LHCN-M2 (cell line): ENCODE measurements around the gene CHD6. TPM values are rescaled to one million over a fixed set of nuclear protein-coding genes. Genes with fewer than 3 reads are reported as not detected.
A peak's percentile ranks its signal among the peaks of the same experiment; 100 is the strongest.

Experiments
- DNase-seq: peaks from one replicate; pipeline ENCODE4 v3.0.0-alpha.2; 2012; ENCODE audit warnings: low read depth
- total RNA-seq: library from RNA; depleted of rRNA; stranded (reverse); fragments of >200 nt; gene quantifications from 2 replicates; pipeline ENCODE4 v1.2.3, GENCODE V29; 2014

Gene CHD6
- total RNA-seq, 1 experiment from 2014 or later, result 20.2 TPM

DNA sequence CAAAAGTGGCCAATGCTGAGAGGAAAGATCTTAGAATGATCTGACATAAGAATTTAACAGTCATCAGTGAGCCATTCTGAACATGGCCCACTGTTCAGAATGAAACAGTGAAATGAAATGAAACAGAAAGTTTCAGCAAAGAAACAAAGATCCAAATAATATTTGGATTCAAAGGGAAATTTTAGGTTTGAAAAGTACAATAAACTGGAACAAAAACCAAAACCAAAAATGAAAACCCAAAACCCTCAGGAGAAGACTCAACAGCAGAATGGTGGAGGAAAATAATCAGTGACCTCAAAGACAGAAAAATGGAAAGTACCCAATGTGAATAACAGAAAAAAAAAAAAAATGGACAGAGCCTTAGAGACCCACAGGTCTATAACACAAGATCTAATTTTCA lies 185.4 kb downstream of the CHD6 start:
- no peak for DNase-seq

DNA sequence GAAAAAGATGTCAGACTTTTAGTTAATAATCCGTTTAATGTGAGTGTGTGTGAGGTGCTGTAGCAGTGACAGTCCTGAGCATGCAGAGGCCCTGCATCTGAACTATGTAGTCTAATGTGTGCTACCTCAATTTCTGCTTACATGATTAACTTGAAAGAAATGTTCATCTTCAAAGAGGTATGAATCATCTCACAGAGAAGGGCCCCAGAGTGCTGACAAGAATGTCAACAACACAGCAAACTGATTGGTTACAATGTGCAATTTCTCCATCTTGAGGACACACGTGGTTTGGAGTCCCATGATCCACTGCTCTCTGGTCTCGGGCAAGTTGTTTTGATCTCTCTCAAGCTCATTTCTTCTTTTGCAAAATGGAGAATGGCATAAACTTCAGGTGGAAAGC lies 189.9 kb downstream of the CHD6 start:
- peak; percentile 93 for DNase-seq

DNA sequence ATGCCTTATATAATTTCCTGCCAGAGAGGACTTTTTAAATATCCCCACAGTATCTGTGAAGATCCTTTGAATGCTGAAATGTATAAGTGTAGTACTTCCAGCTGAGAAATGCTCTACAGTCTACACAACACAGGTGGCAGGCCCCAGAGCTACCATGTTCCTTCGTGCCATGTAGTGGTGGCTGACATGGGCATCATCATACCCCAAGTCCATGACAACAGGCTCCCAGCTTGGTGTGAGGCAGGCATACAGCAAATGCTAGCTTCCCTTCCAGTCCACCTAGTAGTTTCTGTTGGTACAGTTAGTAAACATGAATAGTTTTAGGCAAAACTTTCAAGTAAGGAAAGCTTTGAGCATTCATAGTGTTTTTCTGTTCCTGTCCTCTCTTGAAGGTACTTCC lies 190.3 kb downstream of the CHD6 start:
- DNase-seq, result no peak

DNA sequence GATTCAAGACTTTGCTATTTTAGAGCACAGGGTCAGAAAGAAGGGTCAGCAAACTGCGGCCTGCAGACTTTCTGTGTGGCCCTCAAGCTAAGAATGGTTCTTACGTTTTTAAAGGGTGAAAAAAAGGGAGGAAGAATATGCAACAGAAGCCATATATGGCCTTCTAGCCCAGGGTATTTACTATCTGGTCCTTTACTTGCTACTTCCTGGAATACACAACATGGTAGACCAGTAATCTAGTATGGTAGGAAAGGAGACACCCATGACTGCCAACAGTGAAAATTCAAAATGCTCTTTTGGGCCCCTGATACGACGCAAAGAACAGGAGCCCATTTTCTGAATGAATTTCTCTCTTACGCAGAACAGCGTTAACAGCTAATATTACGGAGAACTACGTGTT lies 191.2 kb downstream of the CHD6 start:
- no peak for DNase-seq

DNA sequence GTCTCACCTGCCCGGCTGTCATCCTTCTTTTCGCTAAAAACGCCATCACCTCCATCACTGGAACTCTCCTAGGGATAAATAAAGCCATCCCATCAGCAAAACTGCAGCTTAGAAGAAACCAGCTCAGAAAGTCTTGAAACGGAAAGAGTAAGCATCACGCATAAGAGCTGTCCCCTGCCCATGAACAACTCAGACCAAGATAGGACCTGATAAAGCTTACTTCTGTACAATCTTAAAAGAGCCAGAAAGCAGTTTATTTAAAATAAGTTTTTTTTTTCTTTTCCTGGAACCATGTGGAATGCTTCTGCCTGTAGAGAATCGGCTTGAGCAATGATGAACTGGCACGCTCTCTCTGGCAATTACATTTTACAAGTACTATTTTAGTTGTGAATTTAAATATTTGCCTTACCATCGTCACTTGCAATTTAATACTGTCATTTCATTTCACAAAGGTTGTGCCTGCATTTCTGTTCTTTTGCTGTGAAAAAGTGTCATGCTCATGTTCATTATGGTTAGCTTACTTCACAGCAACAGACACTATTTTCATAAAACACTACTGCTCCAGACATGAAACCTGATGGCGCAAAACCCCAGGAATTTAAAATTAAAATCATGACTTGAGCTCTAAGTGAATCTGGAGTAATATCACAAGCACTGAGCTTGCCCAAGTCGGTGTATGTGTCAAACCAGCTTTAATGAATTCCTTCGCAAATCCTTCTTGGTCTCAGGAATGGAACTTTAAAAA lies 191.9 kb downstream of the CHD6 start:
- DNase-seq, result no peak

DNA sequence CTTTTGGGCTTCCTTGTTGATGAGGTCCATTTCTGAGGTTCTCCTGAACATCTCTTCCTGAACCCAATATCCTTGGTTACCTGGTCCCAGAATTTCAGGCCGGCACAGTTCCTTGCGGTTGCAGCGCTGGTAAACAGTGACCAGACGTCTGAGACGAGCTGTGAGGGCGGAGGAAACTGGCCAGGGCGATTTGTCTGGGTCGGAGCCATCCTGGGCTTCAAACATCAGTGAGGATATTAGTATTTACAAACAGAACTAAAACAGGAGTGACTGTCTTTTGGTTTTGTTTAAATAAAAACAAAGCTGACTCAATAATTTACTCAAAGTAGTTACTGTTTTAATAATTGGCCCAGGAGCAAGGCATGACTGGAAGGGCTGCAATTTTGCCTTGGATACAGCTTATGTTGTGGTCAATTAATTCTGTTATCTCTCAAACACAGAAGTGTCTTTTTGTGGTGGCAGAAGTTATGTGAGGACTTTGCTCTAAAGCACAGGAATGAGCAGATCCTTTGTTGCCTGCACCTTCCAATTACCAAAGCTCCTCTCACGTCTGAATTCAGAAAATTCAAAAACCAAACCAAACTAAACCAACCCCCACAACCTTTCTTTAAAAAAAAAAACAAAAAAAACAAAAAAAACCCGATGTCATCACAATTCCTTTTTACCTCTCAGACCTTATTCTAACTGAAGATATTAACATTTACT lies 192.8 kb downstream of the CHD6 start:
- no peak for DNase-seq

DNA sequence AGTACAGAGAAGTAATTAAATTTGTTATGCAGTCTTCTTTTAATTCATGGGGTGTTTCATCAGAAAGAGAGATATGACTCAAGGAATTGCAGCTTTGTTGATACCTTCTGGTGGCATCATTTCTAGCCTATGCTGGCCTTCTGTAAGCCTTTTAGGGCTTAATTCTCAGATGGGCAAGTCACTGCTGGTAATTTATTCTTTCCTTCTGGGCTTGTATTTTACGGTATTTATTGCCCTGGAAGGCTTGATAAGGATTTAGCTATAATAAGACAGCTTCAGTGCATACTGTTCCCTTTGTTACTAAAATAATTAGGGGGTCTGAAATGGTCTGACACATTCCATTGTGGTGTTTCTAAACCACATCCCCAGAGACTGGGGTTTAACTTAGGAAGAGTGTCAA lies 193.6 kb downstream of the CHD6 start:
- DNase-seq, result peak; percentile 47

DNA sequence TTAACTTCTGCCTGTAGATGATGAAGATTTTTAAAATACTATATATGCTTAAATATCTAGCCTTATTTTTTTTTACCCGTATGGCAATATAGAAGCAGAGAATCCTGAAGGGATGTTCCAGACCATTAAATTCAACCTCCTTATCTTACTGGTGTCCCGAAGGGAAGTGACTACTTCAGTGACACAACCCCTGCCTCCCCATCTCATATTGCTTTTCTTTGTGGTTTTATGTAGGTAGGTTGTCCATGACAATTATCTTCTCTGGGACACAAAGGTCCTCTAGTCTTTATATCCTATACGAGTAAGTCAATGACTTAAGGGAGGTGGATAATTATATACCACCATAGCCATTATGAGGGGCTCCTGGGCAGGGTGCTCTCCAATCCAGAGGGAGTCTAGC lies 194.2 kb downstream of the CHD6 start:
- DNase-seq, result no peak

DNA sequence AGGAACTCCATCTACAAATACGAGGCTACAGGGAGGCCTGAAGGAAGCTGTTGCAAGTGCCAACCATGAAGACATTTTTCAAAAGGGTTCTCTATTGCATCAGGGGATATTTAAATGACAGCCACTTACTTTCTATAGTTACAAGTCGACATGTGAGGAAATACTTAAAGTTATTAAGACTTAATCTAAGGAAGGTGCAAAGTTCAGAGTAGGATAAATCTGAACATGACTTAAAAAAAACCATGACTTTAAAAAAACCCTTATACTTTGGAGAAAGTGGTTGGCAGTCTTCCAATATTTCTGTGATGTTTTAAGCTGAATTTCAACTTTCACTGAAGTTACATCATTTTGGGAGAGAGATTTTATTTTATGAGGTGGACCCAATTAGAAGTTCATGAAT lies 195.2 kb downstream of the CHD6 start:
- DNase-seq, result no peak

DNA sequence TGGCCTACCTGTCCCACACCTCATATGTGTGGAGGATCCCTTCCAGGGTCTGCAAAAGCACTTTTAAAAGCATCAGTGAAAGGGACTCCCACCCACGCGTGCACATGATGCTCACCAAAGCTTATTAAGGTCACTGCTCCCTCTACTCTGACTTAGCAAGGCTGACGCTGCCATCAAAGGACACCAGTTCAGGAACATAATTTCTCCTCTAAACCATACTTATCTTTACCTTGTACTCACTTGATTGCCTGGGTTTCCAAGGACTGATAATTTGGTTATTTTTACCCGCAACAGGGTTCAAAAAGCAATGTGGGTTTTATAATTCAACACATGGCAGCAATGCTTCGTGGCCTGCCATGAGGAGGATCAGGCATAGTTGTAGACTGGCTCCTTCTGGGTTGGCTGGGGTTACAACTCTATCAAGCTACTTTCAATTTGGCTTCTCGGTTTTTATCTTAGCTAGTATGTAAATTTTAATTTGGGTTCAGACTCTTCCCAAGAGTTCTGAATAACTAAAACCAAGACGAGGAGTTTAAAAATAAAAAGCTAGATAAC lies 199.4 kb downstream of the CHD6 start:
- DNase-seq, result no peak

DNA sequence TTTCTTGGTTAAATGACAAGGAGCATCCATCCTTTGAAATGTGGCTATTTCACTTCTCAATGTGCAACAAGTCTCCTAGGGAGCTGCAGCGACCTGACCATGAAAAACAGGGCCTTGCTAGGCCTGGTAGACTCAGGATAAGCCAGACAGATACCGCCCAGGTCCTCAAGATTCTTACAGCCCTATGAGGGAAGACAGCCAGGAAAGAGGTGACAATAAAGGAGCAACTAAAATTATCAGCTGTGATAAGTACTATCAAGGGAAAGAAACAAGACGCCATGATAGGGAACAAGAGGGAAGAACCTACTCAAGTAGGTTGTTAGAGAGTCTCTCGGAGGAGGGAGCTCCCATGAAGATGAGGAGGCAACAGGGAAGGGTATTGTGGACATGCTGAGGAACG lies 200.1 kb downstream of the CHD6 start:
- no peak for DNase-seq

DNA sequence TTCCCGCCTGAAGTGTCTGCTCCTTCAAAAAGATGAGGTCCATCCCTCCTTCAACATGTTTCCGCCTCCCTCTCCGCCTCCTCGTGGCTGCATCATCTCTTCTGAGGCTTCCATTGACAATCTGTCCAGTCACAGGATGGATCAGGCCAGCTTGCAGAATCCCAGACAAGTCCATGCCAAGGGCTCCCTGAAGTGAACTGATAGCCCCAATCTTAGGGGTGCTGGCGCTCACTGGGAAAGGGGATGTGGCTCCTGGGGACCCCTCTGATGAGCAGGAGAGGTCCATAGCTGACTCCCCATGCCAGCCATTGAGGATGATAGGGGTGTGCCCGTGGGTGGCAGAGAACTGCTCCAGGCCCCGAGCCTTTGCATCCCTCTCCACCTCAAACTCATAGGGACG lies 203.0 kb downstream of the CHD6 start:
- DNase-seq, result no peak

DNA sequence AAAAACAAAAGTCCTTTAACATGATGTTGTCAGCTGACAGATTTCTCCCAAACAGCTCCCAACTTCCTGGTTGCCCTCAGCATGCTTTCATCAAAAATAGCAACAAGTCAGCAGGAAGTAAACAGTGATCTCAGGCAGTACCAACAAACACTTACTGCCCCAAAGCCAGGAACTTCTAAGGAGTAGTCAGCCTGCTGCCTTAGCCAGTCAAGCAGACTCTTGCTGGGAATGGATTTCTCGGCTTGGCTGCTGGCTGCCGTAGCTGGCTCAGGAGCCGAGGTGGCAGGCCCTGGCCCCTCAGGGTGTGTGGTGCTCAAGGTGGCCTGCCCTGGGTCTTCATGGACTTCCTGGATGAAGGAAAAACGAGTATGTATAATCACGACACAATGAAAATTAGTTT lies 205.0 kb downstream of the CHD6 start:
- DNase-seq, result no peak

DNA sequence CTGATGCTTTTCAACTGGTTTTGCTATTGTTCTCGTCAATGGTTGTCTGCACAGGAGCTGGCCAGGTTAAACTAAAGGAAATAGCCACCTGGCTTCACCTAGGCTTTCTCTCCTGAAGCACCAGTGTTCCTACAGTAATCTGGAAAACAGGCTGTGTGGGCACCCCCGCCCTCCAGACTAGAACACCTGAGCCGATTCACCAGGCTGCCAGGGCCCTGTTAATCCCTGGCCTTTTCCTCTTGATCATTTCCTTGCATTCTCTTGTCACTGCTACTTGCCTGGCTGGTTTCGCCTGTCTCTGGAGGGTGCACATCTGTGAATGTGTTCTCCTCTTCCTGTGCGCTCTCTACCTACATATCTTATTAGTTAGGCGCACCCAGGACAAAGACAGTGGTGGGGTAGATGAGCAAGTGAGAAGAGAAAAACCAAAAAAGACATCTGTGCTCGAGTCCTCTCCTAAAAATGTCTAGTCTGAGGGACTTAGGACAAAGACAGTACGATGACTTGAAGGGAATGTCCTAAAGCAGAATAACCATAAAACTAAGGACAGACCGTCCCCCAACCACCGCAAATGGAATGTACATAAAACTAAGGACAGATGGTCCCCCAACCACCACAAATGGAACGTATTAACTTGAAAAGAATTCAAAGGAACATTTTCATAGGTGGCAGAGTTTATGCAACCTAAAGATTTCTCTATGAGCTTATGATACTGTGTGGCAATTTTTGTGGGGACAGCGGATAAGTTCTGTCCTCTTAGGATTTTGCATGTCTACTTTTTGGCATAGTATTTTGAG lies 205.7 kb downstream of the CHD6 start:
- no peak for DNase-seq

DNA sequence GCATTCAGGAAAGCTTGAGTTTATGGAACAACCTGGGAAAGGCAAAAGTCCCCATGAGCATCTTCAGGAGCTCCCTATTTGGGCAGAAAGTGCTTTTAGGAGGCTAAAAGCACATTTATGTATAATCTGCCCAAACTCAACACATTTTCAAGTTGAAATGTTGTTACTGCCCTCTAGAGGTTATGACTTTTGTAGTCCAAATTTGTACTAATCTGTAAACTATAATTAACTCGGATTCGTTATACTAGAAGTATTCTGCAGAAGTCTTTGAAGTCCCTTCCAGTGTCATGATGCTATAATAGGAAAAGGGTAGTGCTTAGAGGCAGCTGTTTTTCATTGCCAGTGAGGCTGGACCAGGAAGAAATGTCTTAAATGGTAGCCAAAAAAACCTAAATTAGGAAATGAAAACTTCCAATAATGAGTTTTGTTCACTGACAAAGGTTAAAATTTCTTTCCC lies 206.8 kb downstream of the CHD6 start:
- DNase-seq, result peak; percentile 34

DNA sequence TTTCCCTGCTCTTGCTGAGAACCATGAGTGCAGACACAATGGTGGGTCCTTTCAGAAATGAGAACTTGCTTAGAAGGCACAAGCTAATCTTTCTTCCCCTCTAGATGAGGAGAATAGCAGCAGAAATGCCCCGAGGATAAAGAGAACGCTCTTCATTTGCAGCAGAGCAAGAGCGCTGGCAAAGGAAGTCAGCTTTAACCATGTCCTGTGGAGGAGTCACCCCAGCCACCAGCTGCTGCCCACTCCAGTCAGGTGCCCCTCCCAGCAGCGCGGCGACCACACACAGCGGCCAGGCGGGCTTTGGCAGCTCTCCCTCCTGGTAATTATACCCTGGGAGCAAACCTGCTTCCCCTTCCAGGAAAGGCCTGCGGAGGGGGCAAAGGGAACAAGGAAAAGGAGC lies 209.2 kb downstream of the CHD6 start:
- DNase-seq, result peak; percentile 44

DNA sequence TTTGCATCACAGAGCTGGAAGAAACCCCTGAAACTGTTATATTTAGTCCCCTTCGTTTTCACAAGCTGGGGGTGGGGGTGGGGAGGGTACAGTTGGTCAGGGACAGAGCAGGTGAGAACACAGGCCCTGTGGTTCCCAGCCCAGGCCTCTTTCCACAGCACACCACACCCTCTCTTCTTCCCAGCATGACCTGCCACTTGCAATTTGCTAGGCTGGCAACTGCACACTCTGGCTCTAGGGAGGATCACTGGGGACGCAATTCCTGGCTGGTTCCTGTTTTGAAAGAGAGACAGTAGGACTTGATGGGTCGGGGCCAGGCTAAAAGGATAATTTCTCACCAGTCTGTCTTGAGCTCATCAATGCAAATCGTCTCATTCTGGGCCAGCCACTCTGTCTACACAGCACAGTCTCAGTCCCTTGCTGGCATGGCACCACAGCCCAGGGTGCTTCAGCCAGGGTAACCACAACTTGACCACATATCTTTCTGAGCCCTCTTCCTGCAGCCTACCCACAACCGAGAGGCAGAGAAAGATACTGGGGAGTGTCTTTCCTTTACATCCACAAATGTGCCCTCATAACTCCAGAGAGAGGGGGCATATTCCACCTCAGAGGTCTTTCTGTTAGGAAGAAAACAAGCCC lies 209.9 kb downstream of the CHD6 start:
- DNase-seq, result no peak

DNA sequence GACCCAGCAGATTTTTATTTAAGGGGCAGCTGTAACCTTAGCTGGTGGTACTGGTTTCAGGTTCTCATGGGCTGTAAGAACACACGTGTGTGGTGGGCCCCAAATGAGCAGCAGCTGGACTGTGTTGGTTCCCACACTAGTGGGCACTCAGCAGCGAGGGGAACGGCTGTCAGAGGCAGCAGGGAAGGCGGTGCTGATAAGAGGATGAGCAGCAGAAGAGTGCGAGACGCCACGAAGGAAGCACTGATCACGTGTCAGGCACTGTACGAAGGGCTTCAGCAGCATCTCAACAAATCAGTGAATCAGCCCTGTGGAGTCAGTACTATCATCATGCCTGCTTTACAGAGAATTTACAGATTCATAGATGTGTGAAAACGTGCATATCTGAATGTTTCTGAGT lies 210.6 kb downstream of the CHD6 start:
- DNase-seq, result no peak

DNA sequence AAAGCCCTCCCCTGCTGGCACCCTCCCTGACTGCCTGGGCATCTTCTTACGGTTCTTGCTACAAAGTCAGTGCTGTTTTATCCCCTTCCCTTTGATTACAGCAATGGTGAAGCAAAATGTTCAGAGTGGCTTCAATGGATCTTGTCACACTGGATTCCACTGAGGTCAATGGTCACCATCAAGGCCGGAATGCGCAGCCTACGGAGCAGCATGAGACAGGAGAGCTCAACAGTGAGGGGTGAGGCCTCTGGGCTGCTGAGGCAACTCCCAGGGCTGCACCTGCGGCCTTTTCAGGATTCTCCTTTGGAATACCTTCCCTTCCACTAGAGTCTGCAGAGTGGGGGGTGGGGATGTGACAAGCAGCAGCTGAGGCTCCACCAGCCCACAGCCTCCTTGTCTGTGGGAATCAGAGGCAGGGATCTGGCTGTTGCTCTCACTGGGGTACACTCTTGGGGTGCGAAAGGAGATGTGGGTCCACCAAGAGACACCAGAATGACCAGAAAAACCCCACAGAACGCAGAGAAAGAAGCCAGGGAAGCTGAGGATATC lies 211.2 kb downstream of the CHD6 start:
- DNase-seq, result no peak

DNA sequence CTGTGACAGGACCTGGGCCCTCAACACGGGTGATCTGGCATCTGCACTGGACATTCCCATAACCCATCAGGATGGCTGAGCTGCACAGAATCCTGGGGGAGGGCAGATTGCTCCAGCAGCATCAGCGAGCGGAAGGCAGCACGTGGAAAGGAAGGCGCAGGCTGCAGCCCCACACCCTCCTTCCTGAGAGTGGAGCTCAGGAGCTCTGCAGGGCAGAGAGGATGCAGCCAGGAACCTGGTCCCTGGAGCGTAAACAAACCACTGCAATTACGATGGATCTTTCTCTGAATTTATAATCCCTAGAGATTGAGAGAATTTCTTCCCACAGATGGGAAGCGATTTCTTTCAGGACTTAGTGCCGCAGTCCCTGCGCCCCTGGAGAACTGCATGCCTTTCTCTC lies 211.8 kb downstream of the CHD6 start:
- no peak for DNase-seq

DNA sequence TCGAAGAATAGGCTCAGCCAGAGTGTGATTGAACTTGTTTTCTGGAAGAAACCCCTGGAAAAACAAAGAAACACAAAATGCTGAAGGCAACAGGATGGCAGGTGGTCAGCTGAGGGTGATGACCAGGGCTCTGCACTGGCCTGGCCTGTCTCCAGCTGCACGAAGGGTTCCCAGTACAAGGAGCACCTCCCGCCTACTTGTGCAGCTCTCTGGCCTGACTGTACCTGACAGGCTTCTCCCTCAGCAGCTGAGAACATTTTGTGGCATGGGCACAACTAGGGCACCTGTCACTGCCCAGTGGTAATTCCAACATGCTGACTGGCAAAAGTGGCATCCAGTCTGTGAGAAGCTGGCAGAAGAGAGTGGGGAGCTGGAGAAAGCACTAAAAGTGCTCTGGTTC lies 212.7 kb downstream of the CHD6 start:
- DNase-seq, result peak; percentile 37
